HG03575 (cell line): ENCODE measurements around the gene ZNF768.
"Not testable (repeated sequence)": the region's sequence is repeated elsewhere in the genome, so short reads cannot be mapped to it uniquely, and the experiment has no call there.

Source experiments
- ATAC-seq: cut with Tn5 transposase; IDR thresholded peaks from one replicate; pipeline ENCODE4 v1.9.1; 2021; ENCODE audit not compliant: unreplicated experiment, insufficient number of reproducible peaks, low FRiP score; ENCODE audit errors: extremely low read depth

ZNF768 gene

DNA sequence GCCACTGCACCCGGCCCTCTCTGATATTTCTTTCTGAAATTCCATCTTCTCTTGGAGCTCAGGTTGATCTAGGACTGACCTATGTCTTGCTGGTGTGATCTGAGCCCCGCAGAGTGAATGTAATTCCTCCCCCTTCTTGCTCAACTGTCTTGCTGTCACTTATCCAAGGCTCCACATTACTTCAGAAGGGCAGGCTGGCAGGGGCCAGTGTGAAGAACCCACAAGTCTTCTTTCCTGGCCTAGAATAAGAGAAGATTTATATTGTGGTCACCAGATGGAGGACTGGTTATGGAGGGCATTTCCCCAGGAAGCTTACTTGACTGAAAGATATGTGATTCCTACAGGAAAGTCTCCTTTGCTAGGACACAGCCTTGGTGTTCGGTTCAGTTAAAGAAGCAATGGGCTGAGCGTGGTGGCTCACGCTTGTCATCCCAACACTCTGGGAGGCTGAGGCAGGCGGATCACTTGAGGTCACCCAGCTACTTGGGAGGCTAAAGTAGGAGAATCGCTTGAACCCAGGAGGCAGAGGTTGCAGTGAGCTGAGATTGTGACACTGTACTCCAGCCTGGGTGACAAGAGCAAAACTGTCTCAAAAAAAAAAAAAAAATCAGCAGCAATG is 40.4 kb downstream of the ZNF768 start:
- ATAC-seq = no peak

DNA sequence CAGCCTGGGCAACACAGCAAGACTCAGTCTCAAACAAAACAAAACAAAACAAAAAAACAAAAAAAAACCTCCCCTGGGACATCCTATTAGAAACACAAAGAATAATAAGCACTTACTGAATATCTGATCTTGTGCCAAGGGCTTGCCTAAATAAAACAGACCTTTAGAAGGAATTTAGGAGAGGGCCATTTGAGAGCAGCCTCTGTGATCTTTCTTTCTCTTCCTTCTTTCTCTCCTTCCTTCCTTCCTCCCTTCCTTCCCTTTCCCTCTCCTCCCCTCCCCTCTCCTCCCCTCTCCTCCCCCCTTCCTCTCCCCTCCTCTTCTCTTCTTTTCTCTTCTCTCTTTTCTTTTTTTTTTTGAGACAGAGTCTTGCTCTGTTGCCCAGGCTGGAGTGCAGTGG is 41.5 kb downstream of the ZNF768 start:
- no peak for ATAC-seq

DNA sequence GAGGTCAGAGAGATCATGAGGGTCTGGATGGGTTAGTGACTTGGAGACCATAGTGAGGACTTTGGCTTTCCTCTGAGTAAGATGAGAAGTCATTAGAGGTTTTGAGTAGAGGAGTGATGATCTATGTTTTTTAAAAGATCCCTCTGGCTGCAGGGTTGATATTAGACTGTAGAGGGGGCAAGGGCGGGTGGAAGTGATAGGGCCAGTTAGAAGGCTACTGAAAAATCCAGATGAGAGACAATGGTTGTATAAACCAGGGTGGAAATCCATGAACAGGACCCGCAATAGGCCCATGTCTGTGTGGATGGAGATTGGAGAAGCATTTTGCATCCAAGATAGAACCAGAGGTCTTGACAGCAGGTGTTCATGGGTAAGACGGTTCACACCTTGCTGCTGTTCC is 44.0 kb downstream of the ZNF768 start:
- no peak for ATAC-seq

DNA sequence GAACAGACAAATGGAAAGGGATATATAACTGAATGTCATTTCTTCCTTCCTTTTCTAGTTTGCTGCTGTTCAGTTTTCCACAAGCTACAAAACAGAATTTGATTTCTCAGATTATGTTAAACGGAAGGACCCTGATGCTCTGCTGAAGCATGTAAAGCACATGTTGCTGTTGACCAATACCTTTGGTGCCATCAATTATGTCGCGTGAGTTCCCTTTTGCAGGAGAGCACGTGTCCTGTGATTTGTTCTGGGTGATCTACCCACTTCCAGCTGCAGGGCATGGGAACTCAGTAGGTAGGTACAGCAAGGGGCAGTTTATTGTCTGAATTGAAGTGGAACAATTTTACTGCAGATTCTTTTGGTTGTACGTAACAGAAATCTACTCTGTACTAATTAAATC is 45.0 kb downstream of the ZNF768 start:
- ATAC-seq = no peak

DNA sequence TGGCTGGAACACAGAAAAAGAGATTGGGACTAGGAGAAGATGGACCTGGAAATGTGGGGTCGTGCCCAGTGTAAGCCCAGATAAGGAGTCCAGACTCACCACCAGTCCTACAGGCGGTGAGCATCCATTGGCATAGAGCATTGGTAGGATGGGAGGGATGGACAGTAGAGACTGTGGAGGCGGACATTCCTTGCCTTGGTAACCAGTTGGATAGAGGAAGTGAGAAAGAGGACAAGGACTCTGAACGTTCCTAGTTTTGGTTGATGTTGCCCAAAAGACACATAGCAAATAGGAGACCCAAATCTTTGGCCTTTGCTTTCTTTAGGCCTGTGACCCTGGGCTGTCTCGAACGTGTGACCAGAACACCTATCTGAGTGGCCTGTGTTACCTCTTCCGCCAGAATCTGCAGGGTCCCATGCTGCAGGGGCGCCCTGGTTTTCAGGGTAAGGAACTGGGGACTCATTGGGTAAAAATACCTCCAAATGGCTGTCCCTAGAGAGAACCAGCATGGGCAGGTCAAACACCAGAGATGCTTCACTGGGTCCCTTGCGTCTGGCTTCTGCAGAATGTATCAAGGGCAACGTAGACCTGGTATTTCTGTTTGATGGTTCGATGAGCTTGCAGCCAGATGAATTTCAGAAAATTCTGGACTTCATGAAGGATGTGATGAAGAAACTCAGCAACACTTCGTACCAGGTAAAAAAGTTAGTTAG is 47.4 kb downstream of the ZNF768 start:
- no peak for ATAC-seq

DNA sequence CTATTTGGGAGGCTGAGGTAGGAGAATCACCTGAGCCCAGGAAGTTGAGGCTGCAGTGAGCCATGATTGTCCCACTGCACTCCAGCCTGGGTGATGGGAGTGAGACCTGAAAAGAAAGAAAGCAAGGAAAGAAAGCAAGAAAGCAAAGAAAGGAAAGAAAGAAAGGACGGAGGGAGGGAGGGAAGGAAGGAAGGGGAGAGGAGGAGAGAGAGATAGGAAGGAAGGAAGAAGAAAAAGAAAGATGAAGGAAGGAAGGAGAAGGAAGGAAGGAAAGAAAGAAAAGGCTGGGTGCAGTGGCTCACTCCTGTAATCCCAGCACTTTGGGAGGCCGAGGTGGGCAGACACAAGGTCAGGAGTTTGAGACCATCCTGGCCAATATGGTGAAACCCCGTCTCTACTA is 48.6 kb downstream of the ZNF768 start:
- not testable (repeated sequence) for ATAC-seq

DNA sequence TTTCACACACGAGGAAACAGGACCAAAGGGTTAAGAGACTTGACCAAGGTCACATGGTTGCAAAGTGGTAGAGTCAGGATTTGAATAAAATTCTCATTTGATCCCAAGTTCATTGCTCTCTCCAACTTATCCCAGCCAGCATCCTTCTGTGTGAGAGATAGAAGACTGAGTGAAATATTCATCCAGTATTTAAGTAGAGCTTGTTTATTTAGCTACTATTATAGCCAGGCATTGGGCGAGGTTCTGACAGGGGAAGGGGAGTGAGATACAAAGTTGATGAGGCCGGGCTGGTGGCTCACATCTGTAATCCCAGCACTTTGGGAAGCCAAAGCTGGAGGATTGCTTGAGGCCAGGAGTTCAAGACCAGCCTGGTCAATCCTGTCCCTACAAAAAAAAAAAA is 49.4 kb downstream of the ZNF768 start:
- no peak for ATAC-seq

DNA sequence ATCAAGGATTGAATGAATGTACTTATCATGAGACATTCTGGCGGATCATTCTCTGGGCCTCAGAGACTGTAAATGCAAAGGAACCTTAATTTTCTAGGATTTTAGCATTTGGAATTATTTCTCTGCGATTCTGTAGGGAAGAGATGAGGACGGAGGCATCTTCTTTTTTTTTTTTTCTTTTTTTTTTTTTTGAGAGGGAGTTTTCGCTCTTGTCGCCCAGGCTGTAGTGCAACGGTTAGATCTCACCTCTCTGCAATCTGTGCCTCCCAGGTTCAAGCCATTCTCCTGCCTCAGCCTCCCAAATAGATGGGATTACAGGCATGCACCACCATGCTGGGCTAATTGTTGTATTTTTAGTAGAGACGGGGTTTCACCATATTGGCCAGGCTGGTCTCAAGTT is 51.7 kb downstream of the ZNF768 start:
- ATAC-seq = no peak

DNA sequence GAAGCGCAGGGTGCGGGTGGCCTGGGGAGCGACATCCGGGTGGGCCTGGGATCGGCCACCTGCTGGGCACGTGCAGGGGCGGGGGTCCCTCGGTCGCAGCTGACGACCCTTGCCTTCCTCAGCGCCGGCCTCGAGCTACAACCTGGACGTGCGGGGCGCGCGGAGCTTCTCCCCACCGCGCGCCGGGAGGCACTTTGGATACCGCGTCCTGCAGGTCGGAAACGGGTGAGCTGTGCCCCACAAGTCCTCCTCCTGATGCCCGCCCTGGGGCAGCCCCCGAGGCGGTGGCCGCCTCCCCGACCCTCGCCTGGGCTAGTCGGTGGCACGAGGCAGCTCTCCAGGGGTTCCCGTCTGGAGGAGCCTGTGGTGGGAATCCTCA is 52.3 kb downstream of the ZNF768 start:
- no peak for ATAC-seq
